Lower lobe of right lung (tissue), 2 donors: ENCODE data around the gene BHLHA15. TPM values are rescaled to one million over a fixed set of nuclear protein-coding genes. Genes with fewer than 3 reads are reported as not detected.

ENCODE experiments used
- ATAC-seq, 2 donors: fragments of 200-7000 bp; cut with Tn5 transposase; one replicate each; pipeline ENCODE4 v1.9.1; 2020 to 2022; ENCODE audit warnings: mild to moderate bottlenecking in 2 of 2, moderate library complexity in 2 of 2
- DNase-seq: peaks from one replicate; pipeline ENCODE4 v3.0.0-alpha.2; 2020
- H3K27ac ChIP-seq: fragments of 200-600 bp; one replicate; pipeline ENCODE4 v1.8.0; 2022
- H3K27me3 ChIP-seq: fragments of 200-600 bp; one replicate; pipeline ENCODE4 v1.8.0; 2022; ENCODE audit warnings: low read depth
- H3K36me3 ChIP-seq: fragments of 200-600 bp; one replicate; pipeline ENCODE4 v1.8.0; 2022; ENCODE audit warnings: mild to moderate bottlenecking
- H3K4me1 ChIP-seq: fragments of 200-600 bp; one replicate; pipeline ENCODE4 v1.8.0; 2022
- H3K4me3 ChIP-seq: fragments of 200-600 bp; one replicate; pipeline ENCODE4 v1.8.0; 2022; ENCODE audit warnings: mild to moderate bottlenecking
- H3K9me3 ChIP-seq: fragments of 200-600 bp; one replicate; pipeline ENCODE4 v1.8.0; 2022
- CTCF ChIP-seq: fragments of 200-600 bp; IDR thresholded peaks from one replicate; pipeline ENCODE4 v1.8.0; 2022; ENCODE audit warnings: antibody characterized with exemption, mild to moderate bottlenecking
- intact Hi-C: fragments of 100-400 bp; cut with DNase I; formaldehyde crosslinking; loops from one replicate; pipeline ENCODE4 v1.11.0; 2022
- total RNA-seq: library from RNA; stranded (reverse); fragmentation: NEBNext Ultra II Directional; extraction: Animal tissue kit (Norgen Biotek cat#: 25700); gene quantifications from one replicate; pipeline ENCODE4 v1.2.1, GENCODE V29; 2021
- donor health status: DM: no; HTN: yes; CAD: no; lungs with severe emphysema.

The BHLHA15 gene
- total RNA-seq, 1 donor from 2014 or later: 1.2 TPM

- H3K27ac ChIP-seq: peak overlapping the region; percentile 74
- ATAC-seq (peak; percentile 36 to 50), DNase-seq (no peak)
- intact Hi-C loops: no loop called here
- H3K4me1 ChIP-seq: peaks cover 11% of the 10 kb centered on the region
- no peak overlapping the region for H3K4me3 ChIP-seq
- no peaks in the 10 kb centered on the region for H3K9me3 ChIP-seq
- no peak for TF ChIP-seq CTCF
- H3K27me3 ChIP-seq: no peaks in the 10 kb centered on the region
- peaks cover 19% of the 10 kb centered on the region for H3K36me3 ChIP-seq
Measured at GRCh38 chr7:98178762-98179490, 32.3 kb upstream of the BHLHA15 start.

- H3K4me3 ChIP-seq: no peak overlapping the region
Measured at GRCh38 chr7:98180751-98181150, 30.5 kb upstream of the BHLHA15 start.

GRCh38 chr7:98185101-98185500 is 26.1 kb upstream of the BHLHA15 start:
- H3K36me3 ChIP-seq: peaks cover 10% of the 10 kb centered on the region
- H3K27ac ChIP-seq: no peak overlapping the region
- no peaks in the 10 kb centered on the region for H3K4me1 ChIP-seq
- ATAC-seq (no peak), DNase-seq (no peak)
- intact Hi-C loops: no loop called here
- no peak for TF ChIP-seq CTCF
- H3K9me3 ChIP-seq: no peaks in the 10 kb centered on the region
- H3K27me3 ChIP-seq: no peaks in the 10 kb centered on the region
- H3K4me3 ChIP-seq: no peak overlapping the region

More at GRCh38 chr7:98180751-98181150, 30.5 kb upstream of the BHLHA15 start:
- Histone ChIP-seq H3K9me3 (no peaks in the 10 kb centered on the region), H3K4me1 (no peaks in the 10 kb centered on the region), H3K27me3 (no peaks in the 10 kb centered on the region), H3K27ac (no peak overlapping the region), H3K36me3 (peaks cover 7% of the 10 kb centered on the region)
- intact Hi-C loops: no loop called here
- no peak for ATAC-seq
- DNase-seq: no peak
- TF ChIP-seq CTCF: no peak

DNA sequence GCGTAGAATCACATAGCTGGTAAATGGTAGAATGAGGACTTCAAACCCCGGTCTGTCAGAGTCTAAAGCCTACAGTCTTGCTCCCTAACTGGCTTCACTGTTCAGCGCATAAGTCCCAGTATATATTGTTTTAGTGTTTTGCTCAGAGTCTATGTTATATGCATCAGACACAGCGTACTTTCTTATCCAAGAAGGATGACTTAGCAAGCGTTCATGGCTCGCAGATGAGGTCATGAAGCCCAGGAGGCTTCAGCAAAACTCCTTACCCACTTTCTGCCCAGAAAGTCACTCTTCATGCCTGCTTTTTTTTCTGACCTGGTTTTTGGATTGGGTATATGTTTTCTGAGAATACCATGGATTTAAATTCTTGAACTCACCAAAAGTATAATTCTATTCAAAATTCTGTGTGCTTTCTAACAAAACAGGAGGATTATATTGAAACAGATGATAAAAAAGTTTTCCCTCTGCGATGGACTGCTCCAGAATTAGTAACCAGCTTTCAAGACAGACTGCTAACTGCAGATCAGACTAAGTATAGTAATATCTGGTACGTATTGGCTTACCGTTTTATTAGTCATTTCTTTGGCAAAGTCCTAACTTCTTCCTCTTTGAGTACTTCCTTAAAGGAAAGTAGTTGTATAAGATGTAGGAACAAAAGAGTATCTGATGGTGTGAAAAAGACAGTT is 24.6 kb upstream of the BHLHA15 start:
- ATAC-seq (peak; percentile 46 to 53), DNase-seq (no peak)
- TF ChIP-seq CTCF: no peak
- H3K36me3 ChIP-seq: peaks cover 18% of the 10 kb centered on the region
- H3K9me3 ChIP-seq: no peaks in the 10 kb centered on the region
- no peak overlapping the region for H3K27ac ChIP-seq
- no peaks in the 10 kb centered on the region for H3K27me3 ChIP-seq
- H3K4me3 ChIP-seq: no peak overlapping the region
- no peaks in the 10 kb centered on the region for H3K4me1 ChIP-seq
- intact Hi-C loops: no loop called here

DNA sequence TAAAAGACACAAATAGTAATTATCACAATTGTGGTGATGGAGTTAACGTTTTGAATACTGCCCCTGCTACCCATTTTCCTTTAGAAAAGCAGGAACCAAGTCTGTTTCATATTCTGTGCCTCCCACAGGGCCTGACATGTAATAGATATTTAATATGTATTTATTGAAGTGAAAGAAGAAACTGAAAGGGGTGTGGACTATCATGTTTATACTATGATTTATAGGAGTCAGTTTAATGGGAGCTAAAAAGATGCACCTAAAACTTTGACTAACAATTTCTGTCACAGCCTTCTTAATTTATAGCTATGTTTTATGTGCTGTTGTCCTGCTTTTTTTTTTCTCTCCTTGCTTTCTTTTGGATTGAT is 24.1 kb upstream of the BHLHA15 start:
- H3K4me1 ChIP-seq: no peaks in the 10 kb centered on the region
- H3K27ac ChIP-seq: no peak overlapping the region
- no peak overlapping the region for H3K4me3 ChIP-seq
- no peak for ATAC-seq
- TF ChIP-seq CTCF: no peak
- no peaks in the 10 kb centered on the region for H3K27me3 ChIP-seq
- intact Hi-C loops: no loop called here
- peaks cover 23% of the 10 kb centered on the region for H3K36me3 ChIP-seq
- H3K9me3 ChIP-seq: no peaks in the 10 kb centered on the region
- DNase-seq: no peak
